K562 (cell line): ENCODE measurements around the gene TLCD1. TPM values are rescaled to one million over a fixed set of nuclear protein-coding genes. Genes with fewer than 3 reads are reported as not detected.

Experiments
- ATAC-seq: fragments of 200-7000 bp; cut with Tn5 transposase; 3 replicates; pipeline ENCODE4 v1.9.1; 2020; ENCODE audit warnings: moderate library complexity
- BruUV-seq: library from RNA; stranded (reverse); fragments of 400-500 nt; replicated peaks from 2 replicates; lab custom pipeline; 2021; lab: Mats Ljungman, UMichigan
- CTCF ChIA-PET: fragments of 300-600 bp; formaldehyde crosslinking; extraction: SDS; loops from one replicate; lab custom pipeline; 2021; ENCODE audit warnings: low intra/inter-chr PET ratio; lab: Yijun Ruan, JAX
- POLR2A ChIA-PET: fragments of 300-600, 350-650 bp; sonication (Branson Sonifier 250); formaldehyde crosslinking; extraction: SDS; loops from one replicate; lab custom pipeline; 2021; ENCODE audit warnings: antibody characterized with exemption, inconsistent platforms; lab: Yijun Ruan, JAX
- DNase-seq, 4 experiments: peaks; one replicate each; pipeline versions ENCODE4 v3.0.0 to v3.0.0-alpha.2; 2011 to 2018; ENCODE audit warnings: low spot score in 3 of 4, mixed read lengths in 3 of 4; ENCODE audit errors: extremely low read depth in 1 of 4
- FAIRE-seq: peaks from 2 replicates; lab custom pipeline; 2011; peaks lifted over from hg19 to GRCh38; lab: Jason Lieb, UNC
- H2AFZ ChIP-seq: 2 replicates; pipeline ENCODE4 v1.6.0; 2011; ENCODE audit warnings: low read depth, low read length, control low read depth, inconsistent platforms
- H3K27ac ChIP-seq: fragments of 200-600 bp; 3 replicates; pipeline ENCODE4 v1.8.0; 2011; ENCODE audit warnings: low read depth, mild to moderate bottlenecking, control low read depth, inconsistent platforms, low read length, moderate library complexity, mixed read lengths; ENCODE audit errors: extremely low read depth
- H3K27me3 ChIP-seq, 2 experiments: fragments of 300-600 bp in 1 of 2; 2 replicates in 1 of 2; 3 replicates in 1 of 2; pipeline versions ENCODE4 v1.6.0 to v1.8.0; 2011; ENCODE audit warnings: inconsistent platforms in 2 of 2, low read length in 2 of 2, mild to moderate bottlenecking in 1 of 2, mixed read lengths in 1 of 2, moderate library complexity in 1 of 2; ENCODE audit not compliant: control insufficient read depth in 2 of 2, insufficient read depth in 2 of 2
- H3K36me3 ChIP-seq: fragments of 300-600 bp; 3 replicates; pipeline ENCODE4 v1.8.0; 2011; ENCODE audit warnings: mild to moderate bottlenecking, low read length, inconsistent platforms; ENCODE audit not compliant: control insufficient read depth, insufficient read depth
- H3K4me1 ChIP-seq, 2 experiments: fragments of 200-600 bp in 1 of 2; replicated peaks in 1 of 2; 2 replicates in 1 of 2; 3 replicates in 1 of 2; pipeline versions ENCODE4 v1.5.1 to v1.8.0; 2011; ENCODE audit warnings: inconsistent platforms in 2 of 2, low read length in 2 of 2, mild to moderate bottlenecking in 1 of 2, mixed read lengths in 1 of 2, moderate library complexity in 1 of 2; ENCODE audit not compliant: control insufficient read depth in 2 of 2, insufficient read depth in 2 of 2
- H3K4me2 ChIP-seq: 2 replicates; pipeline ENCODE4 v1.6.1; 2011; ENCODE audit warnings: low read length, control low read depth, inconsistent platforms, mixed read lengths; ENCODE audit not compliant: insufficient read depth
- H3K4me3 ChIP-seq: fragments of 200-600 bp; sonication (generic), shearing (Covaris generic); 2 replicates; pipeline ENCODE4 v1.5.1; 2016; ENCODE audit warnings: control low read depth, inconsistent platforms
- H3K79me2 ChIP-seq: fragments of 200-600 bp; 3 replicates; pipeline ENCODE4 v1.8.0; 2011; ENCODE audit warnings: low read length, inconsistent platforms; ENCODE audit not compliant: control insufficient read depth, insufficient read depth
- H3K9ac ChIP-seq, 2 experiments: 2 replicates each; pipeline versions ENCODE4 v1.6.0 to v1.6.1; 2011; ENCODE audit warnings: low read depth in 2 of 2, low read length in 2 of 2, control low read depth in 1 of 2, inconsistent platforms in 1 of 2, mild to moderate bottlenecking in 1 of 2, mixed read lengths in 1 of 2; ENCODE audit not compliant: insufficient read depth in 1 of 2
- H3K9me1 ChIP-seq: one replicate; pipeline ENCODE4 v1.6.0; 2011; ENCODE audit warnings: inconsistent platforms, mild to moderate bottlenecking, low read length, moderate library complexity; ENCODE audit not compliant: control insufficient read depth, insufficient read depth
- H3K9me3 ChIP-seq: replicated peaks from 2 replicates; pipeline ENCODE4 v1.5.1; 2011; ENCODE audit warnings: low read depth, low read length, inconsistent platforms; ENCODE audit not compliant: control insufficient read depth, insufficient read depth
- H4K20me1 ChIP-seq: replicated peaks from 2 replicates; pipeline ENCODE4 v1.6.1; 2011; ENCODE audit warnings: low read length, inconsistent platforms, mixed read lengths; ENCODE audit not compliant: control insufficient read depth, insufficient read depth
- MAFG ChIP-seq: fragments of 450-650 bp; conservative IDR thresholded peaks from 2 replicates; pipeline ENCODE4 v1.6.1; 2016; ENCODE audit warnings: missing genetic modification characterization, missing compliant biosample characterization
- NCOA2 ChIP-seq, 2 experiments: fragments of 450-650 bp; IDR thresholded peaks; 2 replicates each; pipeline ENCODE4 v1.6.1; 2018; ENCODE audit warnings: mild to moderate bottlenecking in 2 of 2, moderate library complexity in 1 of 2; ENCODE audit not compliant: partially characterized antibody in 2 of 2
- POLR2AphosphoS5 ChIP-seq: IDR thresholded peaks from 2 replicates; pipeline ENCODE4 v1.6.1; 2011; ENCODE audit warnings: mild to moderate bottlenecking, low read depth, low read length, moderate library complexity; ENCODE audit not compliant: control insufficient read depth, insufficient read depth
- POLR2G ChIP-seq: fragments of 200-400 bp; formaldehyde crosslinking; IDR thresholded peaks from 2 replicates; pipeline ENCODE4 v1.6.1; 2017; ENCODE audit warnings: low read depth, mild to moderate bottlenecking, antibody characterized with exemption, low read length, moderate library complexity
- SIRT6 ChIP-seq: IDR thresholded peaks from one replicate; pipeline ENCODE4 v1.6.1; 2012; ENCODE audit warnings: low read depth, mild to moderate bottlenecking, control low read depth, inconsistent platforms, low read length, moderate library complexity
- TBL1XR1 ChIP-seq, 2 experiments: IDR thresholded peaks; 2 replicates each; pipeline ENCODE4 v1.6.1; 2012; ENCODE audit warnings: improper control_type of control experiment in 2 of 2, low read length in 2 of 2, mild to moderate bottlenecking in 1 of 2
- ZC3H4 ChIP-seq: sonication (generic); formaldehyde crosslinking; IDR thresholded peaks from 2 replicates; pipeline ENCODE4 v1.9.0; 2021; ENCODE audit warnings: missing genetic modification reagents, borderline replicate concordance
- ZNF41 ChIP-seq: fragments of 250-450 bp; sonication (Bioruptor Pico); conservative IDR thresholded peaks from 2 replicates; pipeline ENCODE4 v1.4.0; 2020; ENCODE audit warnings: mild to moderate bottlenecking
- WGBS: fragments of 100-300 bp; shearing (Covaris generic); methylation state at CpG from one replicate; pipeline ENCODE4 v1.1.6; 2016; ENCODE audit warnings: low coverage, mixed read lengths; ENCODE audit not compliant: insufficient coverage; ENCODE audit errors: missing lambda C conversion rate; 5-methylcytosine and 5-hydroxymethylcytosine counted together
- in situ Hi-C: fragments of 300-500 bp; cut with MboI; formaldehyde crosslinking; loops from 4 replicates; pipeline ENCODE4 v1.15.0; 2018; ENCODE audit warnings: inconsistent platforms, mixed read lengths
- intact Hi-C: fragments of 100-400 bp; cut with micrococcal nuclease; formaldehyde crosslinking; loops from 2 replicates; pipeline ENCODE4 v1.14.2; 2022
- polyA plus RNA-seq, 8 experiments: library from polyadenylated mRNA; depleted of rRNA in 4 of 8; stranded (reverse) in 5 of 8; unstranded in 3 of 8; fragments of >200 nt; fragmentation: Nextera tagmentation in 2 of 8; fragmentation: Illumina TruSeq in 1 of 8; extraction: Ambion mirVana in 2 of 8; extraction: Trizol in 1 of 8; gene quantifications; 2 replicates each; pipeline versions ENCODE4 v1.2.1 to v1.2.3, GENCODE V29; 2011 to 2014; ENCODE audit warnings: inconsistent platforms in 1 of 8, missing spikeins in 1 of 8
- total RNA-seq, 7 experiments: library from RNA; depleted of rRNA in 6 of 7; stranded (reverse); fragments of >200 nt in 6 of 7; fragmentation: Illumina TruSeq in 2 of 7; extraction: Trizol in 2 of 7; gene quantifications; 2 replicates each; pipeline versions ENCODE4 v1.2.1 to v1.2.3, GENCODE V29; 2011 to 2021; ENCODE audit warnings: low replicate concordance in 1 of 7
- TF ChIP-seq, protein P1 (sequence below): fragments of 450-650 bp; IDR thresholded peaks from 2 replicates; pipeline ENCODE4 v1.6.1; 2017; ENCODE audit warnings: antibody characterized with exemption
- TF ChIP-seq, protein P2 (sequence below): sonication (generic); formaldehyde crosslinking; IDR thresholded peaks from 2 replicates; pipeline ENCODE4 v1.8.1; 2023; ENCODE audit warnings: mild to moderate bottlenecking, missing genetic modification reagents

Gene TLCD1
- total and polyA plus RNA-seq, 9 of the 15 experiments (the other 6 are each of a cell fraction or from before 2014, with no cell fraction given): 6.8 to 37.7 (median 21.7) TPM

DNA sequence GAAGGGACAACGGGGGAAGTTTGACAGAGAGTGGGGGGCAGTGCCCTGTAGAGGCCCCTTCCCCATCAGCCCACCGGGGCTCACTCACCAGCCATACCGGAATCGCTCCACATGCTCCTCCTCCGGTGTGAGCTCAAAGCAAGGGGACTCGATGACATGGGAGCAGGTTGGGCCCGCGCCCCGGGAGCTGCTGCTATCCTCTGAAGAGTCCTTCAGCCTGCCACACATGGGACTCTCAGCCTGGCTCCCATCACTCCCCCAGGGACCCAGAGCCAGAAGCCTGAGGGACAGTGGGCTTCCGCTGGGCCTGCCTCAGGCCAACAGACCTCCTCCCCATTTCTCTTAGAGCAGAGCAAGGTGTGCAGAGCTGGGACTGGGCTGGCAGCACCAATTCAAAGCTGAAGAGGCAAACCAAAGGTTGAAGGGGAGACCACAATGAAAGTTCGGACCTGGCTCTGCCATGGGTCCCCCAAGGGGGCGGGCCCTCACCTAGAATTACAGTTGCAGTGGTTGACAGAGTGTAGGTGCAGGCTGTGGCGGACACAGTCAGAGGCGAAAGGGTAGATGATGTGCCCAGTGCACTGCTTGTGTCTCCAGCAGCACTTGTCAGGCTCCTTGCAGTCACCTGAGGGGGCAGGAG is 21.7 kb downstream of the TLCD1 start:
- ChIA-PET POLR2A (interaction anchor here (0.6 to 4.0 kb wide), 12 partner anchors 9 to 67 kb away, joined by 3 to 27 read pairs (median 4); partner anchors contain the start of genes RPL23A, SDF2 and SUPT6H), CTCF (no interaction called here)
- intact Hi-C loops (no loop called here), in situ Hi-C loops (no loop called here)
- peak; percentile 59; the same call in 1 of the 2 replicates for TF ChIP-seq POLR2G
- no peak for TF ChIP-seq SIRT6
- no peaks in the 10 kb centered on the region for H3K79me2 ChIP-seq
- no peaks in the 10 kb centered on the region; the same call in 1 of the 2 replicates for H4K20me1 ChIP-seq
- H3K4me1 ChIP-seq: peaks cover 2 to 10% of the 10 kb centered on the region in 2 experiments; a peak in 3 of 5 replicates
- H3K9me1 ChIP-seq: no peaks in the 10 kb centered on the region
- DNase-seq (peak in 1 of 4 experiments; percentile 15), FAIRE-seq (no peak), ATAC-seq (no peak)
- WGBS: 92% methylated on average over 14 of the region's 14 CpGs
- H3K9me3 ChIP-seq: no peaks in the 10 kb centered on the region
- H3K9ac ChIP-seq: peak overlapping the region in 1 of 2 experiments; percentile 39; a peak in 2 of 4 replicates
- H3K27ac ChIP-seq: no peak overlapping the region
- no peak overlapping the region for H2AFZ ChIP-seq
- no peaks in the 10 kb centered on the region for H3K27me3 ChIP-seq
- H3K4me2 ChIP-seq: no peak overlapping the region
- no peak overlapping the region for H3K4me3 ChIP-seq
- peaks cover 59% of the 10 kb centered on the region for H3K36me3 ChIP-seq
- BruUV-seq: no TSS peak

DNA sequence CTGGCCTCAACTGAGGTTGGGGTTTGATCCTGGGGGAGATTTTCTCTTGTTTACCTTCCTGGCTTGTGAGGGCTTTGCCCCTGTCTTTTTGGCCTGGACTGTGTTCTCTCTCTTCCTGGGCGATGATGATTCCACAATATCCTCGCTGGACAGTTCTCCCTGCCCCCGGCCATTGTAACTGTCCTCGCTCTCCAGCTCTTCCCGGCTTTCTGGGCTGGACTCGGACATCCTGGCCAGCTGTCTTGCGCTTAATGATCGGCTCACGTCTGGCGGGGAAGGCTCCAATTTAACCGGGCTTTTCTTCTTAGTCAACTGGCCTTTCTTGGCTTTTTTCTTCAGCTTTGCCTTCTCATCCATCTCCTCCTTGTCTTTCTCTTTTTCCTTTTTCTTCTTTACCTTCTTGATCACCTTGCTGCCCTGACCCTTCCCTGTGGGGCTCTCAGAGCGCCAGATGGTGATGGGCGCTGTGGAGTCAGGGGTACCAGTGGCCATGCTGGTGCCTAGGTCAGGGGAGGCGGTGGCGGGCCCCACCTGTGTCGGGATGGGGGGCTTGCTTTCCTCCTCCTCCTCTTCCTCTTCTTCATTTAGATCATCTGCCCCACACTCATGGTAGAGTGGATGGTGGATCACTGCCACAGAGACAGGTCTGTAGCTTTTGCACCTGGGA is 22.3 kb downstream of the TLCD1 start:
- 81% methylated on average over 16 of the region's 16 CpGs for WGBS
- H3K9me1 ChIP-seq: no peaks in the 10 kb centered on the region
- ChIA-PET POLR2A (interaction anchor here (0.7 to 4.0 kb wide), 8 partner anchors 8 to 42 kb away, joined by 3 to 27 read pairs (median 5); partner anchors contain the start of genes PROCA1, RPL23A, SDF2 and SUPT6H), CTCF (interaction anchor here (0.6 kb wide), 1 partner anchor 21 kb away, joined by 3 read pairs; no protein-coding TSS in a partner anchor)
- H4K20me1 ChIP-seq: no peaks in the 10 kb centered on the region; the same call in 1 of the 2 replicates
- peak in 1 of 4 experiments; percentile 19 for DNase-seq
- H2AFZ ChIP-seq: no peak overlapping the region
- no peak overlapping the region for H3K4me2 ChIP-seq
- H3K4me1 ChIP-seq: peaks cover 2 to 7% of the 10 kb centered on the region in 2 experiments; a peak in 3 of 5 replicates
- no peaks in the 10 kb centered on the region for H3K9me3 ChIP-seq
- ATAC-seq: no peak
- H3K79me2 ChIP-seq: no peaks in the 10 kb centered on the region
- H3K36me3 ChIP-seq: peaks cover 65% of the 10 kb centered on the region
- H3K4me3 ChIP-seq: no peak overlapping the region
- in situ Hi-C loops: no loop called here
- BruUV-seq: no TSS peak
- 0 out of 4 replicates have a peak overlapping the region, but pooled peaks of 1 of the 2 experiments have one; percentile 39 for H3K9ac ChIP-seq
- intact Hi-C loops: no loop called here
- FAIRE-seq: no peak
- no peaks in the 10 kb centered on the region for H3K27me3 ChIP-seq
- H3K27ac ChIP-seq: no peak overlapping the region
- no peak for TF ChIP-seq TBL1XR1 (IDR thresholded peaks at IDR 0.05; ENCODE audit: low read length in 2 of 2)
- no peak for TF ChIP-seq ZNF41
- no peak for TF ChIP-seq MAFG (tag)
- no peak for TF ChIP-seq ZC3H4 (CRISPR knock-in tag)
- TF ChIP-seq, protein P1, sequence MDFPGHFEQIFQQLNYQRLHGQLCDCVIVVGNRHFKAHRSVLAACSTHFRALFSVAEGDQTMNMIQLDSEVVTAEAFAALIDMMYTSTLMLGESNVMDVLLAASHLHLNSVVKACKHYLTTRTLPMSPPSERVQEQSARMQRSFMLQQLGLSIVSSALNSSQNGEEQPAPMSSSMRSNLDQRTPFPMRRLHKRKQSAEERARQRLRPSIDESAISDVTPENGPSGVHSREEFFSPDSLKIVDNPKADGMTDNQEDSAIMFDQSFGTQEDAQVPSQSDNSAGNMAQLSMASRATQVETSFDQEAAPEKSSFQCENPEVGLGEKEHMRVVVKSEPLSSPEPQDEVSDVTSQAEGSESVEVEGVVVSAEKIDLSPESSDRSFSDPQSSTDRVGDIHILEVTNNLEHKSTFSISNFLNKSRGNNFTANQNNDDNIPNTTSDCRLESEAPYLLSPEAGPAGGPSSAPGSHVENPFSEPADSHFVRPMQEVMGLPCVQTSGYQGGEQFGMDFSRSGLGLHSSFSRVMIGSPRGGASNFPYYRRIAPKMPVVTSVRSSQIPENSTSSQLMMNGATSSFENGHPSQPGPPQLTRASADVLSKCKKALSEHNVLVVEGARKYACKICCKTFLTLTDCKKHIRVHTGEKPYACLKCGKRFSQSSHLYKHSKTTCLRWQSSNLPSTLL: no peak
- TF ChIP-seq POLR2AphosphoS5: no peak
- TF ChIP-seq NCOA2 (IDR thresholded peaks at IDR 0.05; ENCODE audit: partially characterized antibody in 2 of 2): no peak
- TF ChIP-seq, protein P2, sequence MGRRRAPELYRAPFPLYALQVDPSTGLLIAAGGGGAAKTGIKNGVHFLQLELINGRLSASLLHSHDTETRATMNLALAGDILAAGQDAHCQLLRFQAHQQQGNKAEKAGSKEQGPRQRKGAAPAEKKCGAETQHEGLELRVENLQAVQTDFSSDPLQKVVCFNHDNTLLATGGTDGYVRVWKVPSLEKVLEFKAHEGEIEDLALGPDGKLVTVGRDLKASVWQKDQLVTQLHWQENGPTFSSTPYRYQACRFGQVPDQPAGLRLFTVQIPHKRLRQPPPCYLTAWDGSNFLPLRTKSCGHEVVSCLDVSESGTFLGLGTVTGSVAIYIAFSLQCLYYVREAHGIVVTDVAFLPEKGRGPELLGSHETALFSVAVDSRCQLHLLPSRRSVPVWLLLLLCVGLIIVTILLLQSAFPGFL (CRISPR knock-in tag): no peak
